HEK293T (cell line): Measurements from ENCODE around the gene DNAH7.

Experiments used
- BHLHE40 ChIP-seq: fragments of 450-650 bp; IDR thresholded peaks from 2 replicates; pipeline ENCODE4 v1.6.1; 2016; ENCODE audit warnings: mild to moderate bottlenecking, moderate library complexity, borderline replicate concordance
- FOXA1 ChIP-seq: fragments of 450-650 bp; IDR thresholded peaks from 2 replicates; pipeline ENCODE4 v1.6.1; 2016; ENCODE audit warnings: mild to moderate bottlenecking
- FOXM1 ChIP-seq: fragments of 450-650 bp; IDR thresholded peaks from 2 replicates; pipeline ENCODE4 v1.6.1; 2017; ENCODE audit warnings: mild to moderate bottlenecking, borderline replicate concordance
- HDGF ChIP-seq: fragments of 450-650 bp; IDR thresholded peaks from 2 replicates; pipeline ENCODE4 v1.6.1; 2017; ENCODE audit warnings: antibody characterized with exemption, borderline replicate concordance
- PKNOX1 ChIP-seq: fragments of 450-650 bp; IDR thresholded peaks from 2 replicates; pipeline ENCODE4 v1.6.1; 2016
- SP1 ChIP-seq: fragments of 450-650 bp; IDR thresholded peaks from 2 replicates; pipeline ENCODE4 v1.6.1; 2017

GRCh38 chr2:195995499-195995898 lies 73.1 kb downstream of the DNAH7 start:
- TF ChIP-seq BHLHE40 (no peak), PKNOX1 (no peak), SP1 (no peak), FOXM1 (no peak), FOXA1 (no peak), HDGF (no peak)
